GM20431 (cell line): ENCODE results near the gene MMD.

Experiments
- in situ Hi-C: fragments of 300-500 bp; cut with MseI, MboI; formaldehyde crosslinking; loops from one replicate; pipeline ENCODE4 v1.15.0; 2020; ENCODE audit warnings: low sequenced_read_pairs; ENCODE audit not compliant: unreplicated experiment

The MMD gene

GRCh38 chr17:55356434-55357328 lies 65.0 kb downstream of the MMD start:
- in situ Hi-C loops: loop anchor here (10.0 kb wide), 1 partner anchor 158 kb away; the partner anchor contains the start of gene SMIM36

GRCh38 chr17:55354941-55355340 lies 66.7 kb downstream of the MMD start:
- in situ Hi-C loops: loop anchor here (10.0 kb wide), 1 partner anchor 160 kb away; the partner anchor contains the start of gene SMIM36

GRCh38 chr17:55354010-55354409 lies 67.6 kb downstream of the MMD start:
- in situ Hi-C loops: loop anchor here (10.0 kb wide), 1 partner anchor 161 kb away; the partner anchor contains the start of gene SMIM36

DNA sequence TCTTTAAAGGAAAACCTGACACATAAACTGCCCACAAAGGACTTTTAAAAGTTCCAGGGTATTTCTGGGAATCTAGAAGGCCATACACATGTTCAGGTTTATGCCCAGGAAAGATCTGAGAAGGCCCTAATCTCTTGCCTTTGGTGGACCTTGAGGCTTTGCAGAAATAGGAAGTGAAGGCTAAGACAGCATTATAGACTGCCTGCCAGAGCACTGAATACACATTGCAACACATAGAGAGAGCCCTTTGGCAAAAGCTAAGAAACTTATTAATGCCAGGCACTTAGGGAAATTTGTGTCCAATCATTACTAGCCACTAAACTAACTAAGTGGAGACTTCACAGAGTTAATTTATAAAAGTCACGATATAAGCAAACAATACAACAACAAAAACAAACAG lies 70.4 kb downstream of the MMD start:
- in situ Hi-C loops: loop anchor here (10.0 kb wide), 1 partner anchor 164 kb away; the partner anchor contains the start of gene SMIM36

GRCh38 chr17:55350825-55351205 lies 70.8 kb downstream of the MMD start:
- in situ Hi-C loops: loop anchor here (10.0 kb wide), 1 partner anchor 164 kb away; the partner anchor contains the start of gene SMIM36

DNA sequence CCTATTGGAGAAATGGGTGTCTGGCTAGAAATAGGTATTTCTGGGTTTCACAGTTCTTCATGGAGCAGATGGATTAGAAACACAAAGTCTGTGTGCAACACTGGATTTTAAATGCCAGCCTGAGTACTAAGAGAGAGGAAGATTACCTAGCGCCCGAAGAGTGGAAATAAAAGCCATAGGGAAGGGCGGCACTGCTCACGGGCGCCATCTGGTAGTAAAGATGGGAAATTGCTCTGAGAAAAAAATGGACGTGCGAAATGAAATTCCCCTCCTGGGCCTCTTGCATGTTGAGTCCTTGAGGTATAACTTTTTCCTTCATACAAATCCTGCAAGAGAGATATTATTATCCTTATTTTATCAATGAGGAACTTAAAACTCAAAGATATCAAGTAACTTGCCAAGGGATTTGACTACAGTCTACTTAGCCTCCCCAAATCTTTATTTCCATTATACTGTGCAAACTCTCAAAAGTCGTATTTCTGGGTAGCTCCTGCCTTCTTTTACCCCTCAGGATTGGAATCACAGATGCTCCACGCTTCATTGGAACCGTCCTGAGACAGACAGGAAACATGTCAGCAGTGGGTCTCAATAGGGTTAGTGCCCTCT lies 72.8 kb downstream of the MMD start:
- in situ Hi-C loops: no loop called here

DNA sequence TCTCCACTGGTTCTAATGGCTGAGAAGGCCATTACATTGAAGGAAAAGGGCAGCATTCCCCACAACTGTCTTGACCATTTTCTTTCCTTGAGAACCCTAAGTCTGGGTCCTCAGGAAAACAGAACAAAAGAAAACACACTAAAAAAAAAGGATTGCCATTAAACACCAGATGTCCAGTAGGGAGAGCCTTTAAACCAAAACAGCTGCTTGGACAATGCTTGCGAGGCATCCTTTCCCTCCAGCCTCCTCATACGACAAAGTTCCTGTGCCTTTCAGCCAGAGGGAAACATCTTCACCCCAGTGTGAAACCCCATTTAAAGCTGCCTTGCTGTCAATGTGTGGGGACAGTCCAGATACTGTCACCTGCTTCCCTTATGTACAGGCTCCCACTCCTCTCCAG lies 74.3 kb downstream of the MMD start:
- in situ Hi-C loops: no loop called here

- in situ Hi-C loops: no loop called here
Observed at GRCh38 chr17:55346658-55347057, 75.0 kb downstream of the MMD start.

- in situ Hi-C loops: no loop called here
Observed at GRCh38 chr17:55345132-55345531, 76.5 kb downstream of the MMD start.

DNA sequence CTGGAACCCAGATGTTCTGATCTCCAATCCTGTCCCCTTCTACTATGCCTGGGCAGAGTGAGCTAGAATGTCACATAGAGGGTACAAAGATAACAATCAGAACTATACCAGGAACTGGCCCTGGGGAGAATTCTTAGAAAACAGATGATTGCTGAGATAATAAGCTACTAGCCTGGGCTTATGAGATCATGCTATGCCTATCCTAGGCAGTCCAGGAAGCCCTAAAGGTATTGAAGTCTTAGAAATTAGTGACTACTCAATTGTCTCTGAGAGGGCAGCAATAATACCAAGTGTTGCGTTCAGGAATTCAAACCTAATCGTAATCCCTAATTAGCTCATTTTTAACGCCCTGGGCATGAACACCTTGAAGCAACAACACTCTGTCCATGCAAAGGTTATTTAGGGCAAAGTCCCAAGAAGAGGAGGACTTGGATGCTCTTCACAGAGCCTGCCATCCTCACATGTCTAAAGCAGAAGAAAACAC lies 77.1 kb downstream of the MMD start:
- in situ Hi-C loops: no loop called here

DNA sequence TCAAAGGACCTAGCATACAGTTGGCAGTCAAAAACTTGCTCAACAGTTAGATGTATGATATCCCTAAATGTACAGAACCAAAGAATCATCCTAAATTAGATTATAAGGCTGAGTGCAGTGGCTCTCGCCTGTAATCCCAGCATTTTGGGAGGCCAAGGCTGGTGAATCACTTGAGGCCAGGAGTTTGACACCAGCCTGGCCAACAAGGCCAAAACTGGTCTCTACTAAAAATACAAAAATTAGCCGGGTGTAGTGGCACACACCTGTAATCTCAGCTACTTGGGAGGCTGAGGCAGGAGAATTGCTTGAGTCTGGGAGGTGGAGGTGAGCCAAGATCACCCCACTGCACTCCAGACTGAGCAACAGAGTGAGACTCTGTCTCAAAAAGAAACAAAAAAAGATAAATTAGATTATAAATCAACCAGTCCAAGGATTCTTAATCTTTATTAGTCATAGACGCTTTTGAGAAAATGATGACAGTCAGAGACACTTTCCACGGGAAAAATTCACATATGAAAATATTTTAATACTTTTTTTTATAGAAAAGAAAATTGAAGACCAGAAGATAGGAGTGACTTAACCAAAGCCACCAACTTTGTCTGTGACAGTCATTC lies 77.6 kb downstream of the MMD start:
- in situ Hi-C loops: no loop called here

DNA sequence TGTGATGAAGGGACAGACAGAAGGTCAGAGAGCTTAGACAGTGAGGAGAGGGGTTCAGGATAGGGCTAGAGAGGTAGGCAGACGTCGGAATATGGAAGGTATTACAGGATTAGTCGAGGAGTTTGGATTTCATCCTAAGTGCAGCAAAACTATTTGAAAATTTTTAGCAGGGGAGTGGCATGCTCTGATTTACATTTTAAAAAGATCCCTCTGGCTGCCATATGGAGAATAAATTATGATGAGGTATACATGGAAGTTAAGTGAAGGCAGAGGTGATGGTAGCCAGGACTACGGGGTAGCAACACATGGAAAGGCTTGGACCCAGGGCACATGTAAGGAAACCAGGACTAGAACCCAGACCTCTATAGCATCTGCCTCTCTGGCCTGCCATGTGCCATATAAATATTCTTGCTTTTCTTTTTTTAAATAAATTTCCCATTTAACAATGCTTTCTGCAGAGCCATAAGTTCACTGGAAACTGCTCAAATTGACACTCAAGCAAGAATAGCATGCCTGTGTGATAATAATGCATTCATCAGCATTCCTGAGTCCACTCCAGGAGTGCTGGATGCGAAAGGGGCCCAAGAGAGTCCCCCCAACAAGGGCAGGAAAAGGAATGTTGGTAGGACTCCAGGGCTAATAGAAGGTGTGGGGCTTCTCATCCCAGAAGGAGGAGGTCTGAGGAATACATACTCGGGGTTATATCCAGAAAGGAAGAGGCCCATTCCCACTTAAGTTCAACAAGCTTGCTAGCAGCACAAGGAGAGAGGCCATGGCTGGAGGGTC lies 78.6 kb downstream of the MMD start:
- in situ Hi-C loops: no loop called here
